Stomach smooth muscle (tissue), 2 donors: Measurements from ENCODE around the gene TRMT2B.
"Not testable (repeated sequence)": the region's sequence is repeated elsewhere in the genome, so short reads cannot be mapped to it uniquely, and the experiment has no call there.

ENCODE experiments used
- H3K27ac ChIP-seq: one replicate; pipeline ENCODE4 v1.7.0; 2013; ENCODE audit warnings: mild to moderate bottlenecking, low read length, inconsistent platforms
- H3K27me3 ChIP-seq, 2 donors: one replicate each; pipeline ENCODE4 v1.7.0; 2013; ENCODE audit warnings: low read length in 2 of 2; ENCODE audit not compliant: insufficient read depth in 2 of 2, control insufficient read depth in 1 of 2
- H3K36me3 ChIP-seq, 2 donors: one replicate each; pipeline ENCODE4 v1.7.0; 2013; ENCODE audit warnings: low read length in 2 of 2; ENCODE audit not compliant: control insufficient read depth in 2 of 2, insufficient read depth in 2 of 2
- H3K4me1 ChIP-seq: one replicate; pipeline ENCODE4 v1.7.0; 2013; ENCODE audit warnings: low read length; ENCODE audit not compliant: control insufficient read depth, insufficient read depth
- H3K4me3 ChIP-seq, 2 donors: one replicate each; pipeline ENCODE4 v1.7.0; 2013; ENCODE audit warnings: low read length in 2 of 2
- H3K9ac ChIP-seq, 2 donors: one replicate each; pipeline ENCODE4 v1.7.0; 2013; ENCODE audit warnings: low read length in 2 of 2, mild to moderate bottlenecking in 1 of 2
- H3K9me3 ChIP-seq, 2 donors: one replicate each; pipeline ENCODE4 v1.7.0; 2013; ENCODE audit warnings: low read length in 2 of 2; ENCODE audit not compliant: control insufficient read depth in 2 of 2
- donor health status: healthy.
- donor health status: Pancreatic carcinoma.

The TRMT2B gene

GRCh38 chrX:101057093-101057714, 5.3 kb upstream of the TRMT2B start:
- Histone ChIP-seq H3K4me3 (no peak overlapping the region), H3K27me3 (no peaks in the 10 kb centered on the region), H3K36me3 (no peaks in the 10 kb centered on the region), H3K4me1 (no peaks in the 10 kb centered on the region), H3K27ac (no peak overlapping the region), H3K9ac (no peak overlapping the region), H3K9me3 (no peaks in the 10 kb centered on the region)

GRCh38 chrX:101056551-101056950, 4.6 kb upstream of the TRMT2B start:
- not testable (repeated sequence) for H3K9ac ChIP-seq, H3K9me3 ChIP-seq, H3K4me1 ChIP-seq, H3K36me3 ChIP-seq, H3K27ac ChIP-seq, H3K27me3 ChIP-seq, H3K4me3 ChIP-seq

GRCh38 chrX:101051153-101051548, 760 bp downstream of the TRMT2B start:
- Histone ChIP-seq H3K4me3 (peak overlapping the region; percentile 80 to 90), H3K36me3 (no peaks in the 10 kb centered on the region), H3K27ac (peak overlapping the region; percentile 84), H3K9me3 (no peaks in the 10 kb centered on the region), H3K9ac (peak overlapping the region; percentile 80 to 86), H3K27me3 (no peaks in the 10 kb centered on the region), H3K4me1 (peaks cover 4% of the 10 kb centered on the region)

- Histone ChIP-seq H3K9ac (no peak overlapping the region), H3K9me3 (no peaks in the 10 kb centered on the region), H3K27ac (no peak overlapping the region), H3K36me3 (peaks cover 5% of the 10 kb centered on the region in 2 donors), H3K4me3 (no peak overlapping the region), H3K27me3 (peaks cover 0 to 3% of the 10 kb centered on the region in 2 donors), H3K4me1 (no peaks in the 10 kb centered on the region)
Measured at GRCh38 chrX:101040197-101040596, 11.7 kb downstream of the TRMT2B start.

- Histone ChIP-seq H3K4me1 (no peaks in the 10 kb centered on the region), H3K4me3 (no peak overlapping the region), H3K9ac (no peak overlapping the region), H3K9me3 (no peaks in the 10 kb centered on the region), H3K27me3 (peaks cover 0 to 3% of the 10 kb centered on the region in 2 donors), H3K27ac (no peak overlapping the region), H3K36me3 (peaks cover 5% of the 10 kb centered on the region in 2 donors)
Measured at GRCh38 chrX:101037231-101037630, 14.7 kb downstream of the TRMT2B start.

GRCh38 chrX:101029665-101030064, 22.2 kb downstream of the TRMT2B start:
- no peak overlapping the region for H3K4me3 ChIP-seq
- H3K27ac ChIP-seq: no peak overlapping the region
- H3K36me3 ChIP-seq: peaks cover 3 to 9% of the 10 kb centered on the region in 2 donors
- peaks cover 0 to 2% of the 10 kb centered on the region in 2 donors for H3K27me3 ChIP-seq
- no peaks in the 10 kb centered on the region for H3K4me1 ChIP-seq
- no peaks in the 10 kb centered on the region for H3K9me3 ChIP-seq
- H3K9ac ChIP-seq: no peak overlapping the region

GRCh38 chrX:101028562-101028961, 23.3 kb downstream of the TRMT2B start:
- Histone ChIP-seq H3K27ac (no peak overlapping the region), H3K9ac (no peak overlapping the region), H3K4me1 (no peaks in the 10 kb centered on the region), H3K9me3 (no peaks in the 10 kb centered on the region), H3K4me3 (no peak overlapping the region), H3K36me3 (peaks cover 3 to 9% of the 10 kb centered on the region in 2 donors), H3K27me3 (peaks cover 0 to 2% of the 10 kb centered on the region in 2 donors)

- Histone ChIP-seq H3K27ac (no peak overlapping the region), H3K9me3 (no peaks in the 10 kb centered on the region), H3K9ac (no peak overlapping the region), H3K36me3 (peaks cover 11 to 14% of the 10 kb centered on the region in 2 donors), H3K27me3 (peaks cover 0 to 2% of the 10 kb centered on the region in 2 donors), H3K4me1 (no peaks in the 10 kb centered on the region), H3K4me3 (no peak overlapping the region)
Measured at GRCh38 chrX:101025126-101025525, 26.8 kb downstream of the TRMT2B start.

- H3K9me3 ChIP-seq: no peaks in the 10 kb centered on the region
- H3K36me3 ChIP-seq: peaks cover 11 to 13% of the 10 kb centered on the region in 2 donors
- H3K9ac ChIP-seq: no peak overlapping the region
- H3K27ac ChIP-seq: no peak overlapping the region
- no peaks in the 10 kb centered on the region for H3K4me1 ChIP-seq
- H3K4me3 ChIP-seq: no peak overlapping the region
- no peaks in the 10 kb centered on the region for H3K27me3 ChIP-seq
Measured at GRCh38 chrX:101022020-101022419, 29.9 kb downstream of the TRMT2B start.

- H3K36me3 ChIP-seq, H3K4me1 ChIP-seq, H3K27me3 ChIP-seq, H3K4me3 ChIP-seq, H3K9me3 ChIP-seq, H3K9ac ChIP-seq, H3K27ac ChIP-seq: not testable (repeated sequence)
Measured at GRCh38 chrX:101012031-101012430, 39.9 kb downstream of the TRMT2B start.

- H3K27ac ChIP-seq: no peak overlapping the region
- H3K4me1 ChIP-seq: no peaks in the 10 kb centered on the region
- no peak overlapping the region for H3K9ac ChIP-seq
- no peaks in the 10 kb centered on the region for H3K9me3 ChIP-seq
- peaks cover 3 to 5% of the 10 kb centered on the region in 2 donors for H3K36me3 ChIP-seq
- no peak overlapping the region for H3K4me3 ChIP-seq
- H3K27me3 ChIP-seq: no peaks in the 10 kb centered on the region
Measured at GRCh38 chrX:101009090-101009489, 42.8 kb downstream of the TRMT2B start.
